Neural crest cell (in vitro differentiated cells): Measurements from ENCODE around the gene SLC43A3. TPM values are rescaled to one million over a fixed set of nuclear protein-coding genes. Genes with fewer than 3 reads are reported as not detected.
A peak's percentile ranks its signal among the peaks of the same experiment; 100 is the strongest.

Source experiments
- DNase-seq: peaks from one replicate; pipeline ENCODE4 v3.0.0; 2021; ENCODE audit warnings: low read depth, mixed read lengths, low spot score
- H3K27ac Mint-ChIP-seq: one replicate; pipeline ENCODE4 v1.8.0; 2021; ENCODE audit warnings: mild to moderate bottlenecking, mixed read lengths; ENCODE audit not compliant: unreplicated experiment
- H3K27me3 Mint-ChIP-seq: 2 replicates; pipeline ENCODE4 v1.8.0; 2021; ENCODE audit warnings: low read depth, mild to moderate bottlenecking, mixed read lengths
- H3K36me3 Mint-ChIP-seq: 2 replicates; pipeline ENCODE4 v1.8.0; 2021; ENCODE audit warnings: low read depth, mild to moderate bottlenecking, mixed read lengths
- H3K4me1 Mint-ChIP-seq: 2 replicates; pipeline ENCODE4 v1.8.0; 2021; ENCODE audit warnings: mixed read lengths
- H3K4me3 Mint-ChIP-seq: one replicate; pipeline ENCODE4 v1.8.0; 2021; ENCODE audit warnings: mild to moderate bottlenecking, mixed read lengths
- H3K9me3 Mint-ChIP-seq: 2 replicates; pipeline ENCODE4 v1.8.0; 2021; ENCODE audit warnings: mixed read lengths
- CTCF ChIP-seq: fragments of 200-600 bp; sonication (generic); conservative IDR thresholded peaks from 2 replicates; pipeline ENCODE4 v1.5.0; 2021; ENCODE audit warnings: antibody characterized with exemption, mild to moderate bottlenecking
- total RNA-seq: library from RNA; stranded (reverse); gene quantifications from 2 replicates; pipeline ENCODE4 v1.2.1, GENCODE V29; 2021

SLC43A3 gene
- total RNA-seq, 1 donor from 2014 or later = 52.9 TPM

GRCh38 chr11:57458410-57459163 is 31.7 kb upstream of the SLC43A3 start:
- H3K4me1 Mint-ChIP-seq = peaks cover 35% of the 10 kb centered on the region
- H3K36me3 Mint-ChIP-seq = no peaks in the 10 kb centered on the region
- peak; percentile 59 for DNase-seq
- H3K4me3 Mint-ChIP-seq = peak overlapping the region; percentile 69
- no peaks in the 10 kb centered on the region for H3K9me3 Mint-ChIP-seq
- H3K27ac Mint-ChIP-seq = no peak overlapping the region
- TF ChIP-seq CTCF = peak; percentile 86
- peaks cover 89% of the 10 kb centered on the region for H3K27me3 Mint-ChIP-seq

GRCh38 chr11:57458060-57458409 is 31.1 kb upstream of the SLC43A3 start:
- no peaks in the 10 kb centered on the region for H3K36me3 Mint-ChIP-seq
- no peak for DNase-seq

GRCh38 chr11:57457643-57458023 is 30.7 kb upstream of the SLC43A3 start:
- peaks cover 89% of the 10 kb centered on the region for H3K27me3 Mint-ChIP-seq
- H3K27ac Mint-ChIP-seq = no peak overlapping the region

More at GRCh38 chr11:57458060-57458409, 31.1 kb upstream of the SLC43A3 start:
- Mint-ChIP-seq H3K4me3 (no peak overlapping the region), H3K9me3 (no peaks in the 10 kb centered on the region), H3K4me1 (peaks cover 31% of the 10 kb centered on the region), H3K27ac (no peak overlapping the region), H3K27me3 (peaks cover 89% of the 10 kb centered on the region)
- no peak for TF ChIP-seq CTCF

GRCh38 chr11:57456960-57457642 is 30.2 kb upstream of the SLC43A3 start:
- H3K4me3 Mint-ChIP-seq = peak overlapping the region; percentile 89
- peak; percentile 98 for TF ChIP-seq CTCF
- H3K9me3 Mint-ChIP-seq = no peaks in the 10 kb centered on the region
- DNase-seq = peak; percentile 91
- H3K27ac Mint-ChIP-seq = no peak overlapping the region
- H3K4me1 Mint-ChIP-seq = peaks cover 29% of the 10 kb centered on the region
- H3K27me3 Mint-ChIP-seq = peaks cover 89% of the 10 kb centered on the region
- H3K36me3 Mint-ChIP-seq = no peaks in the 10 kb centered on the region

More at GRCh38 chr11:57457643-57458023, 30.7 kb upstream of the SLC43A3 start:
- peak overlapping the region; percentile 89 for H3K4me3 Mint-ChIP-seq
- peak; percentile 44 for TF ChIP-seq CTCF
- no peaks in the 10 kb centered on the region for H3K36me3 Mint-ChIP-seq
- peaks cover 29% of the 10 kb centered on the region for H3K4me1 Mint-ChIP-seq
- DNase-seq = no peak
- H3K9me3 Mint-ChIP-seq = no peaks in the 10 kb centered on the region

GRCh38 chr11:57453543-57454177 is 26.7 kb upstream of the SLC43A3 start:
- Mint-ChIP-seq H3K4me1 (peaks cover 10% of the 10 kb centered on the region), H3K9me3 (no peaks in the 10 kb centered on the region), H3K27ac (no peak overlapping the region), H3K4me3 (no peak overlapping the region), H3K27me3 (peaks cover 88% of the 10 kb centered on the region), H3K36me3 (no peaks in the 10 kb centered on the region)
- TF ChIP-seq CTCF = no peak
- DNase-seq = no peak
